Testis (tissue), 3 donors: ENCODE results near the gene CBX7. TPM values are rescaled to one million over a fixed set of nuclear protein-coding genes. Genes with fewer than 3 reads are reported as not detected.

ENCODE experiments used
- DNase-seq: peaks from one replicate; pipeline ENCODE4 v3.0.0-alpha.2; 2019
- H3K27ac ChIP-seq, 2 donors: fragments of 200-600 bp; sonication (generic); one replicate each; pipeline ENCODE4 v1.5.1; 2019
- H3K27me3 ChIP-seq: fragments of 200-600 bp; sonication (generic); one replicate; pipeline ENCODE4 v1.5.1; 2019
- H3K36me3 ChIP-seq: fragments of 200-600 bp; sonication (generic); one replicate; pipeline ENCODE4 v1.5.1; 2017; ENCODE audit warnings: low read depth; ENCODE audit errors: missing control alignments
- H3K4me1 ChIP-seq: fragments of 200-600 bp; sonication (generic); one replicate; pipeline ENCODE4 v1.5.1; 2019
- H3K4me3 ChIP-seq, 2 donors: fragments of 200-600 bp; sonication (generic); one replicate each; pipeline ENCODE4 v1.5.1; 2017 to 2019
- H3K9me3 ChIP-seq: fragments of 200-600 bp; sonication (generic); one replicate; pipeline ENCODE4 v1.5.1; 2017
- POLR2A ChIP-seq: fragments of 450-650 bp; IDR thresholded peaks from one replicate; pipeline ENCODE4 v1.6.1; 2017; ENCODE audit warnings: antibody characterized with exemption, mild to moderate bottlenecking, moderate library complexity
- WGBS, 2 donors: methylation state at CpG; one replicate each; pipeline ENCODE4 v1.1.5; 2018; 5-methylcytosine and 5-hydroxymethylcytosine counted together
- intact Hi-C: fragments of 100-400 bp; cut with DNase I; formaldehyde crosslinking; loops from one replicate; pipeline ENCODE4 v1.15.1; 2023; ENCODE audit warnings: low total_unique reads
- polyA plus RNA-seq: library from polyadenylated mRNA; stranded (reverse); fragments of 350-450 nt; fragmentation: Illumina TruSeq; extraction: RNeasy Lipid Tissue Mini Kit (QIAGEN cat#74804); gene quantifications from one replicate; pipeline ENCODE4 v1.2.3, GENCODE V29; 2014; ENCODE audit warnings: low read depth, low replicate concordance; ENCODE audit not compliant: insufficient read depth
- total RNA-seq, 2 donors: library from RNA; depleted of rRNA; stranded (reverse); fragments of >200 nt; gene quantifications; one replicate each; pipeline ENCODE4 v1.2.3, GENCODE V29; 2016
- TF ChIP-seq, protein P1 (sequence below), 3 experiments: fragments of 450-650 bp in 2 of 3; fragments of 200-600 bp in 1 of 3; sonication (generic) in 1 of 3; IDR thresholded peaks; one replicate each; pipeline ENCODE4 v1.5.1; 2016 to 2019; ENCODE audit warnings: antibody characterized with exemption in 3 of 3, mild to moderate bottlenecking in 2 of 3, moderate library complexity in 1 of 3

Gene CBX7
- total and polyA plus RNA-seq, 3 donors from 2014 or later, result 25.7 to 62.8 (median 51.3) TPM

- H3K4me3 ChIP-seq, result no peak overlapping the region
- H3K27me3 ChIP-seq, result no peaks in the 10 kb centered on the region
- peaks cover 45% of the 10 kb centered on the region for H3K4me1 ChIP-seq
- TF ChIP-seq, protein P1, sequence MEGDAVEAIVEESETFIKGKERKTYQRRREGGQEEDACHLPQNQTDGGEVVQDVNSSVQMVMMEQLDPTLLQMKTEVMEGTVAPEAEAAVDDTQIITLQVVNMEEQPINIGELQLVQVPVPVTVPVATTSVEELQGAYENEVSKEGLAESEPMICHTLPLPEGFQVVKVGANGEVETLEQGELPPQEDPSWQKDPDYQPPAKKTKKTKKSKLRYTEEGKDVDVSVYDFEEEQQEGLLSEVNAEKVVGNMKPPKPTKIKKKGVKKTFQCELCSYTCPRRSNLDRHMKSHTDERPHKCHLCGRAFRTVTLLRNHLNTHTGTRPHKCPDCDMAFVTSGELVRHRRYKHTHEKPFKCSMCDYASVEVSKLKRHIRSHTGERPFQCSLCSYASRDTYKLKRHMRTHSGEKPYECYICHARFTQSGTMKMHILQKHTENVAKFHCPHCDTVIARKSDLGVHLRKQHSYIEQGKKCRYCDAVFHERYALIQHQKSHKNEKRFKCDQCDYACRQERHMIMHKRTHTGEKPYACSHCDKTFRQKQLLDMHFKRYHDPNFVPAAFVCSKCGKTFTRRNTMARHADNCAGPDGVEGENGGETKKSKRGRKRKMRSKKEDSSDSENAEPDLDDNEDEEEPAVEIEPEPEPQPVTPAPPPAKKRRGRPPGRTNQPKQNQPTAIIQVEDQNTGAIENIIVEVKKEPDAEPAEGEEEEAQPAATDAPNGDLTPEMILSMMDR (IDR thresholded peaks at IDR 0.05), result no peak
- no peak for TF ChIP-seq POLR2A
- peak overlapping the region in 1 of 2 donors; percentile 71 for H3K27ac ChIP-seq
- no peaks in the 10 kb centered on the region for H3K36me3 ChIP-seq
- no peaks in the 10 kb centered on the region for H3K9me3 ChIP-seq
- WGBS, 2 donors, result 85 to 86% methylated on average over 9 of the region's 9 CpGs
- DNase-seq, result no peak
- intact Hi-C loops, result loop anchor here (10.0 kb wide), 1 partner anchor 347 kb away; the partner anchor contains the start of gene ATF4
Observed at GRCh38 chr22:39177791-39178190, 25.3 kb upstream of the CBX7 start.

- no peak for DNase-seq
- H3K9me3 ChIP-seq, result no peaks in the 10 kb centered on the region
- peak overlapping the region in 1 of 2 donors; percentile 71 for H3K27ac ChIP-seq
- WGBS, 2 donors, result 77% methylated on average over 2 of the region's 2 CpGs; no CpG with 5 or more reads in 1 of the 2 donors
- no peaks in the 10 kb centered on the region for H3K36me3 ChIP-seq
- no peak for TF ChIP-seq POLR2A
- TF ChIP-seq, protein P1 (IDR thresholded peaks at IDR 0.05), result no peak
- no peaks in the 10 kb centered on the region for H3K27me3 ChIP-seq
- H3K4me3 ChIP-seq, result no peak overlapping the region
- intact Hi-C loops, result loop anchor here (10.0 kb wide), 1 partner anchor 347 kb away; the partner anchor contains the start of gene ATF4
- peaks cover 45% of the 10 kb centered on the region for H3K4me1 ChIP-seq
Observed at GRCh38 chr22:39177456-39177775, 24.9 kb upstream of the CBX7 start.

DNA sequence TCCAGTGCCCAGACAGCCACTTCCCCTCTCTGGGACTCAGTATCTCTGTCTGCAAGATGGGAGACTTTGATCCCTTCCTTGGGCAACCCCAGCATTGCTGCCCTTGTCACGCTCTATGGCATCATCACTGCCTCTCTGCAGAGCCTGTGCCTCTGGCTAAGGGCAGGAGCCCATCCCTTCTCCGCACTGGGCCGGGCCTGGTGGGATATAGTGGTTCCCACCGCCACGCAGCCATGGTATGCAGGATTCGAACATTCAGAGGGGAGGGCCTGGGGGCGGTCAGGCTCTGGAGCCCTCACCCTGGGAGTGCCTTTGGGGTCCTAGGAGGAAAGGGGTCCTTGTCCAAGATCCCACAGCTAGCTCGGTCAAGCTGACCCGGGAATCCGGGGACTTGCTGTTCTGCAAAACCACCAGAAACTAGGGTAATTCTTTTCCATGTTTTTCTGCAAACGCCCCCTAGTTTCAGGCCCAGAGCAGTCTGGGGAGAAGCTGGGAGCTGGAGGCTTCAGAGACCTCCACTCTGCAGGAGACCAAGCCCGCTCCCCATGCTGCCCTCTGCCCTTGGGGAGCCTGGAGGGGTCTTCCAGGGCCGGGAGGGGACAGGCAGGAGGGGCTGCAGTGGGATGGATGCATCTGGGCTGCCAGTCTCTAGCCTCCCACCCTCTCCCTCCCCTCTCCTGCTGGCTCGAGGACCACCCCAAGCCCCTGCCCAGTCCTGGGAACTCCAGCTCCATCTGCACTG, 24.4 kb upstream of the CBX7 start:
- intact Hi-C loops, result loop anchor here (10.0 kb wide), 1 partner anchor 348 kb away; the partner anchor contains the start of gene ATF4

GRCh38 chr22:39176143-39176713, 23.7 kb upstream of the CBX7 start:
- Histone ChIP-seq H3K9me3 (no peaks in the 10 kb centered on the region), H3K27me3 (no peaks in the 10 kb centered on the region), H3K27ac (peak overlapping the region; percentile 47 to 71), H3K4me1 (peaks cover 46% of the 10 kb centered on the region), H3K36me3 (no peaks in the 10 kb centered on the region), H3K4me3 (no peak overlapping the region)
- 36 to 40% methylated on average over 5 to 23 of the region's 23 CpGs for WGBS, 2 donors
- peak; percentile 73 for DNase-seq
- TF ChIP-seq POLR2A, result no peak
- TF ChIP-seq, protein P1 (IDR thresholded peaks at IDR 0.05), result no peak
- intact Hi-C loops, result loop anchor here (10.0 kb wide), 1 partner anchor 349 kb away; the partner anchor contains the start of gene ATF4

More for the DNA sequence above, 24.4 kb upstream of the CBX7 start:
- 66 to 72% methylated on average over 9 to 14 of the region's 14 CpGs for WGBS, 2 donors
- DNase-seq, result no peak
- peaks cover 45% of the 10 kb centered on the region for H3K4me1 ChIP-seq
- H3K27me3 ChIP-seq, result no peaks in the 10 kb centered on the region
- H3K4me3 ChIP-seq, result no peak overlapping the region
- H3K36me3 ChIP-seq, result no peaks in the 10 kb centered on the region
- H3K9me3 ChIP-seq, result no peaks in the 10 kb centered on the region
- TF ChIP-seq, protein P1 (IDR thresholded peaks at IDR 0.05), result no peak
- TF ChIP-seq POLR2A, result no peak
- H3K27ac ChIP-seq, result peak overlapping the region; percentile 47 to 71
